Astrocyte of the hippocampus (primary cell): ENCODE results near the gene NUCB1.

ENCODE experiments used
- DNase-seq: peaks from one replicate; pipeline ENCODE4 v3.0.0; 2011; ENCODE audit warnings: low read depth, low spot score

NUCB1 gene

DNA sequence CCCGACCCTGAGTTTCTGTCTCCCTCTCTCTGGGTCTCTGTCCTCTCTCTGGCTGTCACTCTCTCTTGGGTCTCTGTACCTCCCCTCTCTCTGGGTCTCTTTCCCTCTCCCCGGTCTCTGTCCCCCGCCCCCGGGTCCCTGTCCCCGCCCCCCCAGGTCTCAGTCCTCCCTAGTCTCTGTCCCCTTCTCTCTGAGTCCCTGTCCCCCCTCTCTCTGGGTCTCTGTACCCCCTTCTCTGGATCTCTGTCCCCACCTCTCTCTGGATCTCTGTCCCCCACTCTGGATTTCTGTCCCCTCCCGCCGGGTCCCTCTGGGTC, 62.7 kb downstream of the NUCB1 start:
- no peak for DNase-seq

DNA sequence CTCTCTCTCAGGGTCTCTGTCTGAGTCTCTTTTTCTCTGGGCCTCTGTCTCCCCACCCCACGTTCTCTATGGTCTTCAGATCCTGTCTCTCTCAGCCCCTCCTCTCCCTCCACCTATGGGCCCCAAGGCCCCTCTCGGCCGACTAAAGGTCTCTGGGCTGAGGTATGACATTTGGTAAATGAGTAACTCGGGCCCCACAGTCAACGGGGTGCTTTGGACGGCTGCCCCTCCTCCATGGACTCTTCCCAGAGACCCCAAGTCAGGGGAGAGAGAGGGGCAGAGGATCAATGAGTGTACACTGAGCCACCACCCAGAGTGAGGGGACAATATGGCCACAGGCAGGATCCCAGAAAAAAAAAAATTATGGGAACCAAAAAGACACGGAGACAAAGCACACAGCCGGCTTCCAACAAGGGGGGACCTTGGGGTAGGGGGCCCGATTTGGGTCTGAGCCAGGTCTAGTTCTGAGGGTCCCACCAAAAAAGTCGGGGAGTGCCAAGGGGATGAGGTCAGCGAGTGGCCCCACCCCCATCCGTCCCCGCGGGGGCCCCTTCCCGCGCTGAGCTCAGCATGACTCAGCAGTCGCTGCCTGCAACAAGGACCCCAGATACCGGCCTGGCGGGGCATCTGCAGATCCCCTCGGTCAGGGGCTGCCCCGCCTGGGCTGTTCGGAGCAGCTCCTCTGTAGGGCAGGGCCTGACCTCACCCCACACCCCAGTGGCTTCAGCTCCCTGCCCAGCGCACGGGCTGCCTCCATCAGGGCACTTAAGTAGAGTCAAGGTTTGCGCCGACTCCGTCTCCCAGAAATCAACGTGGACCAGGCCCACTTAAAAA, 63.5 kb downstream of the NUCB1 start:
- peak; percentile 80 for DNase-seq

DNA sequence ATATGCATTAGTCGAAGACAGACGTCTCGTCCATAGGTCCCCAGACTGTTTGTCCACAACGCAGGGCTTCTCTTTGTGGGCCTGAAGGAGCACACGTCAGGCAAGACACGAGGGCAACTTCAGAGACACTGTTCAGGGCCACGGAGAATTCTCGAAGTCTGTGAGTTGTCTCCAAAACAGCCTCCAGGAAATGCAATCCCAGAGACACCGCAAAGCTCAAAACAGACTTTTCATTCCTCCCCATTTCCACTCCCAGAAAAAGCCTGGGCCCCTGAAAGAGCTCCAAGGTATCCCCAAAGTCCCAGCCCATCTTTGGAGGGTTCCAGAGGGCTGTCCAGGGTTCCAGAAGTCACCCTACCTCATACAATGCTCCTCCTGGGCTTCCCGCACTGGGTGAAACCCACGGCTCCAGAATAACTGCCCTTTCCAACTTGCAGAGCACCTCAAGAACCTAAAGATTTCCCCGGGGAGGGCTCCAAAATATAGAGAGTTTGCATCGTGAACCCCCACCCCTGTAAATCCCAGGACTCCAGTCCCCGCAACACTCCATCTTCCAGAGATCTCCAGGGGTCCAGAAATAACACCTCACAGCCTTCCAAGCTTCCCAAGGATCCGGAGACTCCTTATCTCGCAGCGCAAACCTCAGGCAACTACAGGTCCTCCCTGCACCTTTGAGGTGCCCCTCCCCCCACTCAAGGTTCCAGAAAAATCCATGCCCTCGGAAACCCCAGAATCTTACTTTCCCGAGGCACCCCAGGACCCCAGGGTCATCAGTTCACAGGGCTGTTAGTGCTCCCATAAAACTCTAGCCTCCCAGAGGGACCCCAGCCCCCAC, 64.3 kb downstream of the NUCB1 start:
- DNase-seq = peak; percentile 25

DNA sequence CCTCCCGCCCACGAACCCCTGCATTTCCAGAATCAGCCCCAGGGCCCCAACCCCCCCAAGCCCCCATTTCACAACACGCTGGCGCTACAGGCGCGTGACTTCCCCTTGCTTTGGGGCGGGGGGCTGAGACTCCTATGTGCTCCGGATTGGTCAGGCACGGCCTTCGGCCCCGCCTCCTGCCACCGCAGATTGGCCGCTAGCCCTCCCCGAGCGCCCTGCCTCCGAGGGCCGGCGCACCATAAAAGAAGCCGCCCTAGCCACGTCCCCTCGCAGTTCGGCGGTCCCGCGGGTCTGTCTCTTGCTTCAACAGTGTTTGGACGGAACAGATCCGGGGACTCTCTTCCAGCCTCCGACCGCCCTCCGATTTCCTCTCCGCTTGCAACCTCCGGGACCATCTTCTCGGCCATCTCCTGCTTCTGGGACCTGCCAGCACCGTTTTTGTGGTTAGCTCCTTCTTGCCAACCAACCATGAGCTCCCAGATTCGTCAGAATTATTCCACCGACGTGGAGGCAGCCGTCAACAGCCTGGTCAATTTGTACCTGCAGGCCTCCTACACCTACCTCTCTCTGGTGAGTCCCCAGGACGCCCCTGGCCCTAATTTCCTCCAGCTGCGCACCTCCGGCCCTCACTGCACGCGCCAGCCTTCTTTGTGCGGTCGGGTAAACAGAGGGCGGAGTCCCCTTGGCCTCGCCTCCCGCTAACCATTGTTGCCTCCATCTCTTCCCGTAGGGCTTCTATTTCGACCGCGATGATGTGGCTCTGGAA, 65.1 kb downstream of the NUCB1 start, which contains the start of gene FTL:
FTL (plus strand) TSS at position 270 of the 766 bp plus-strand sequence; CDS start at position 469, 199 bp downstream.
- peak; percentile 98 for DNase-seq

DNA sequence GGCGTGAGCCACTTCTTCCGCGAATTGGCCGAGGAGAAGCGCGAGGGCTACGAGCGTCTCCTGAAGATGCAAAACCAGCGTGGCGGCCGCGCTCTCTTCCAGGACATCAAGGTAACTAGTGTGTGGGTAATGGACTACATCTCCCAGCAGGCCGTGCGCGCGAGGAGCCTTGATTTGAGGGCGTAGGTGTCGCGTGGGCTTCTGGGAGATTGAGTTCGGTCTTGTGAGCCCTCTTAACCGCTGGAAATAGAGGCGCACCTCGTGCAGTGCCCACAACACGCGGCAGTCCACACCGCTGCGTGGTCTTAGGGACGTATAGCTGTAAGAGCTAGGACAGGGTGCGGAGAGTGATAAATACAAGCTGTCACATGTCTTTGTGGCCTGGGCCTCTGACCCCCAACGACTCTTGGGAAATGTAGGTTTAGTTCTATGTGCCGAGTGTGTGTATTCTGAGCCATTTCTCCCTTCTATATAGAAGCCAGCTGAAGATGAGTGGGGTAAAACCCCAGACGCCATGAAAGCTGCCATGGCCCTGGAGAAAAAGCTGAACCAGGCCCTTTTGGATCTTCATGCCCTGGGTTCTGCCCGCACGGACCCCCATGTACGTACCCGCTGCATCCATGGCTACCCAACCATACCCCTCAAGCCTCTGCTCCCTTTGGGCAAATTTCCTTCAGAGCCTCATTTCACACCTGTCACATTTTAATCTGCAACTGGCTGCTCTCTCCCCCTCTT, 65.9 kb downstream of the NUCB1 start:
- peak; percentile 91 for DNase-seq

DNA sequence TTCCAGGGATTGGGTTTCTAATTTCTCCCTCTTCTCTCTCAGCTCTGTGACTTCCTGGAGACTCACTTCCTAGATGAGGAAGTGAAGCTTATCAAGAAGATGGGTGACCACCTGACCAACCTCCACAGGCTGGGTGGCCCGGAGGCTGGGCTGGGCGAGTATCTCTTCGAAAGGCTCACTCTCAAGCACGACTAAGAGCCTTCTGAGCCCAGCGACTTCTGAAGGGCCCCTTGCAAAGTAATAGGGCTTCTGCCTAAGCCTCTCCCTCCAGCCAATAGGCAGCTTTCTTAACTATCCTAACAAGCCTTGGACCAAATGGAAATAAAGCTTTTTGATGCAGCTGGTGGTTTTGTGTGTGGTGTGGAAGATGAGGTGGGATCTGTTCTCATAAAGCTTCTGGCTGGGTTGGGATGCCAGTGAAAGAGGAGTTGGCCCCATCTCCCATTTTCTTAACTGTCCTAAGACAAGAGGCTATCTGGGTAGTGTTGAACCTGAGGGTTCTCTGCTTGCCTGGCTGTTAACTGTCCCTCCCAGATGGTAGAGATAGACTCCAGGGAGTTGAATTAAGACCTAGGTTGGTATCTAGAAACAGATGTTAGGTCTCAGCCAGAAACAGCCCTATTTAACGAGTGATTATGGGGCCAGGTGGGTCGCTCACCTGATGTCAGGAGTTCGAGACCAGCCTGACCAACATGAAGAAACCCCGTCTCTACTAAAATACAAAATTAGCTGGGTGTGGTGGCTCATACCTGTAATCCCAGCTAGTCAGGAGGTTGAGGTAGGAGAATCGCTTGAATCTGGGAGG, 66.6 kb downstream of the NUCB1 start:
- no peak for DNase-seq

DNA sequence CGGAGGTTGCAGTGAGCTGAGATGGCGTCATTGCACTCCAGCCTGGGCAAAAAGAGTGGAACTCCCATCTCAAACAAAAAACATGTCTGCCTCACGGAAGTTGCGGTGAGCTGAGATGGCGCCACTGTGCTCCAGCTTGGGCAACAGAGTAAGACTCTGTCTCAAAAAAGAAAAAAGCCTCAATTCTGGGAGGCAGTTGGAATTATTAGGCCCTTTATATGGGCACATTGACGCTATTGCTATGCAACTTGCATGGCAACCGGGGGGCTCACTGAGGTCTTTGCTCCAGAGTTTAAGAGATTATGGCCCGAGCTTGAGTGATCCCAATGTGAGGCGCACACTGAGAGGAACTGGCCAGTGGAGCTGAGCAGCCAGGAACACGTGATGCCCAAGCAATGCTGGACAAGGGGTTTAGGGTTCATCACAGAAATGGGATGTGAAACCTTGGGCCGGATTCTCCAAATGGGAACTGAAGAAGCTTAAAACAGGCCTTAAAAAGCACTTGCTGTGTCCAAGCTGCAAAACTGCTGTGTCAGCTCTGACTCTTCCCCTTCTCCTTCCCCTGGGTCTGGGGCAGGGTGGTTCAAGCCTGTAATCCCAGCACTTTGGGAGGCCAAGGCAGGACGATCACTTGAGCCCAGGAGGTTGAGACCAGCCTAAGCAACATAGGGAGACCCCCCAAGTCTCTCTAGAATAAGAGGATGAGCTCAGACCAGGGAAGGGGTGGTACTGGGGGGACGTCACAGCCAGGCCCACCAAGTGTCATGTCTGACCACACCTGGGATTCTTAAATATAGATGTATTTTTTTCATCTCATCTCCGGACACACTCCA, 67.5 kb downstream of the NUCB1 start:
- DNase-seq = peak; percentile 9

DNA sequence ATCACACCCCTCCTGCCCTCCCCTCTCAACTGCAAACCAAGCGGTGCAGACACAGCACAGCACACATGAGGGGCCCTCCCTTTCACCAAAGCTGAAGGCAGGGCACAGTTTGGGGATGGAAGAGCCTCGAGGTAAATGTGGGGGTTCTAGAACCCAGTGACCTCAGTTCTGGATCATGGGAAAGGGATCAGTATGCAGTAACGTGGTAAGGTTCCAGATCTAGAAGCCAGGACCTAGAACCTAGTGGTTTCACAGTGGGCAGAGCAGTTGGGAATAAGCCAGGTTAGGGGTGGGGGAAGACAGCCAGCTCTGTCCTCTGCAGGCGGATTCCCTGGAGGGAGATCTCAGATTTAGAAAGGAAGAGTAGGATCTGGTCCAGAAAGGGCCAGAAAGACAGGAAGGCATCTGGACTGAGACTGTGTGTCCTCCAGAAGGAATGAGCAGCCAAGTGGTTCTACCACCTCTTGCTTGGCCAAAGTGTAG, 68.1 kb downstream of the NUCB1 start:
- DNase-seq = peak; percentile 8

DNA sequence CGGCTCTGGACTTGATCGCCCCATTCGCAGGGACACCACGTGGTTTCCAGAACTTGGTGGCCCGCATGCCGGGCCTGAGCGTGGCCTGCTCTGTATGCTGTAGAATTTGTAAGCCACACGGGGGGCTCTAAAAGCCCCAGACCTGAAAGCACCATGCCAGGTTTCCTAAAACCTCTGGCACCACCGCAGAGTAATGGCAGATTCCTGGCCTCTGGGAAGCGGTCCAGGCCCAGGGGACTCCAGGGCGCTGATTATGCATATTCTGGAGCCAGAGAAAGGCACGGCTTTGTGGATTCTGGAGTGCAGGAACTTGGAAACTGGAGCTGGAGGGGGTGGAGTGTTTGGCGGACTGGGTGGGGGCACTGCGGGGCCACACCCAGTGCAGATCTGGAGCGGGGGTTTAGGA, 68.7 kb downstream of the NUCB1 start:
- peak; percentile 22 for DNase-seq

DNA sequence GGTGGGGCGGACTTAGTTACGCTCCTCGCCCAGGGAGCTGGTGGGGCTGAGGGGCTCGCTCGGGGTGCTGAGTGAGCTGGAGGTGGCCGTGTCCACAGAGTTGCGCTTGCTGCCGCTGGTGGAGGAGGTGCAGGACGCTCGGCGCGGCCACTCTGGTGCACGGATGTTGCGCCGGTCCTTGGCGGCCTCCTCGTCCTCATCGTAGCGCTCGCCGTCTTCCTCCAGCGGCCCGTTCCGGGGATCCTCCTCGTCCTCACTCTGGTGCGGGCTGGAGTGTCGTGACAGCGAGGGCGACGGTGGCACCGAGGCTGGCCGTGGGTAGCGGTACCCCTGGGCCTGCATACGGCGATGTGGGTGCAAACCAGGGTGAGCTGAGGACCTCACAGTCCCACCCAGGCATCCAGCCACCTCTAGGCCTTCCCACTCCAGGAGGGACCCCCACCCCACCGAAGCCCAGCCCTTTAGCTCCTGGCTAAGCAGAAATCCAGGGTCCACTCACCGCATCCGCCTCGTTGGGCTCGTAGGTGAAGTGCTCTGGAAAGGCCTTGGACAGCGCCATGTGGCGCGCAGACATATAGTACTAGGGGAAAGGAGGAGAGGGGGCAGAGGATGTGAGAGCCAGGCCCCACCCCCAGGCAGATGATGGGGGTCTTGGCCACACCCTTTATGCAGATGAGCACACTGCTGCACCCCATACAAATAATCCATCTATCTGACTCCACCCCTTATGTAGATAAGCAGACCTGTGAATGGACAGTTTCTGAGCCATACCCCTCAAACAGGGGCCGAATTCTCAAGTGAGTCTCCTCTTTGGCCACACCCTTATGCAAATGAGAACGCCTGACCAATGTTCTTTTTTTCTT, 69.4 kb downstream of the NUCB1 start:
- no peak for DNase-seq

DNA sequence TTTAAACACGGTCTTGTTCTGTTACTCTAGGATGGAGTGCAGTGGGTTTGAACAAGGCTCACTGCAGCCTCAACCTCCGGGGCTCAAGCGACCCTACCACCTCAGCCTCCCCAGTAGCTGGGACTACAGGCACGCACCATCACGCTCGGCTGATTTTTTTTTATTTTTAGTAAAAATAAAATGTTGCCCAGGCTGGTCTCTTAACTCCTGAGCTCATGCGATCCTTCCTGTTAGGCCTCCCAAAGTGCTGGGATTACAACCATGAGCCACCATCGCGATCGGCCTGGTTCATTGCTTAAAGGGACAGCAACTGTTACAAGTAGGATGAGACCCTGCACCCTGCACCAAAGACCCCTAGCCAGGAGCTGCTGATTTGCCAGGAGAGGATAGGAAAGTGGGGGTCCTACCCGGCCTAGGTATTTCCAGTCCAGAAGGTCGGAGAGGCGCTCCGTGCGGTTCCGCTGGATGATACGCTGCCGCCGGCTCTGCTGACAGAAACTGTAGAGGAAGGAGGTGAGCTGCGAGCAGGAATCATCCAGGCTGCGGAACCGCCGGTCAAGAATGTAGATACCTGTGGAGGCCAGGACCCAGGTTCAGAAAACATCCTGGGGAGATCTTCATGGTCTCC, 70.1 kb downstream of the NUCB1 start:
- DNase-seq = no peak

DNA sequence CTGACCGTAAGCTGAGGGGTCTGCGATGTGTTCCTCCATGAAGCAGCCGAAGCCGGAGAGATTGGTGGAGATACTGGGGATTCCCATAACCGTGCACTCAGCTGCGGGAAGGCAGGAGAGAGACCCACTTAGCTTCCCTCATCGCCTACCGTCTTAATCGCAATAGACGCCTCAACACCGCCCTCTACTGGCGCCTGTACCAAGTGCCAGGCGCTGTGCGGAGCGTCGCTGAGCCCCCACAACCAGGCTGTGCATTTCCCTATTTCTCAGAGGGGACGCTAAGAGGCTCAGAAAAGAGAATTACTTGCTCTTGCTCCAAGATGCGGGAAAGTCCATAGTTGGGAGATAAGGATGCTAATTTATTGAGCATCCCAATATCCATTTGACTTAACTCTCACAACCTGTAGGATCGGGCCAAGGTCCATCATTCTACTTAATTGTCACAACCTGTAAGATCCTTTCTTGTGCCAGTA, 70.8 kb downstream of the NUCB1 start:
- DNase-seq = peak; percentile 90
